ENCODE results near the gene CHST13. TPM values are rescaled to one million over a fixed set of nuclear protein-coding genes. Genes with fewer than 3 reads are reported as not detected.
A peak's percentile ranks its signal among the peaks of the same experiment; 100 is the strongest.

CHST13 gene
- total and polyA plus RNA-seq, 7 donors: 0.25 to 0.66 (median 0.53) TPM; not detected in 3

DNA sequence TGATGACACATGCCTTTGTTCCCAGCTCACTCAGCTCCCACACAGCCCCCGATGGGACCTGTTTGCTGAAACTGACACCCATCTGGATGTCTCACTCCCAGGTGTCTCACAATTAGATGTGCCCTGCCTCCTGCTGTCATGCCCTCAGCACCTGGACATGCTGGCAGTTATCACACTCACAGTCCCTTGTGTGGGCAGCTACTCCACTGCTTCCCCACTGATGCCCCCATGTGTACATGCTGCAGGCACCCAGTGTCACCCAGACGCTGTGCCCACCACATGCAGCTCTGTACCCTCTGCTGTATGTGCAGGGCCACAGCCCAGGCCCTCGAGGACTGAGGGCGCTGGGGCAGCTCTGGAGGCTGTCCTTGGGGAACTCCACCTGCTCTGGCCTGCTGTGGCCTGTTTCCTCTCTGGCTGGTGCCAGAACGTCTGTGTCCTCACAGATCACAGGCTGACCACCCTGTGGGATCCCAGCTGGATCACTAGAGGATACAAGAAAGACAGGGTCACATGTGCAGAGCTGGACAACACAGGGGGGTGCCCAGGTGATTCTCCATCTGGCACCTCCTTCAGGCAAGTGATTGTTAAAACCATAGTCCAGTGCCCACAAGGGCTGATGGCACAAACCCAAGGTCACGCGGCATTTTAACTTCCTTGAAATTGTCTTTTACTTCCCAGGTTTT, 20.8 kb downstream of the CHST13 start:
- Histone ChIP-seq H3K36me3 (no peaks in the 10 kb centered on the region), H3K4me1 (peaks cover 0 to 9% (median 0%) of the 10 kb centered on the region in 4 donors), H3K4me3 (no peak overlapping the region), H3K27ac (no peak overlapping the region), H3K9me3 (no peaks in the 10 kb centered on the region), H3K27me3 (peaks cover 11 to 48% (median 24%) of the 10 kb centered on the region in 3 donors)
- no peak for TF ChIP-seq POLR2A (IDR thresholded peaks at IDR 0.05)
- TF ChIP-seq POLR2AphosphoS5 (IDR thresholded peaks at IDR 0.05): no peak
- TF ChIP-seq, protein P1, sequence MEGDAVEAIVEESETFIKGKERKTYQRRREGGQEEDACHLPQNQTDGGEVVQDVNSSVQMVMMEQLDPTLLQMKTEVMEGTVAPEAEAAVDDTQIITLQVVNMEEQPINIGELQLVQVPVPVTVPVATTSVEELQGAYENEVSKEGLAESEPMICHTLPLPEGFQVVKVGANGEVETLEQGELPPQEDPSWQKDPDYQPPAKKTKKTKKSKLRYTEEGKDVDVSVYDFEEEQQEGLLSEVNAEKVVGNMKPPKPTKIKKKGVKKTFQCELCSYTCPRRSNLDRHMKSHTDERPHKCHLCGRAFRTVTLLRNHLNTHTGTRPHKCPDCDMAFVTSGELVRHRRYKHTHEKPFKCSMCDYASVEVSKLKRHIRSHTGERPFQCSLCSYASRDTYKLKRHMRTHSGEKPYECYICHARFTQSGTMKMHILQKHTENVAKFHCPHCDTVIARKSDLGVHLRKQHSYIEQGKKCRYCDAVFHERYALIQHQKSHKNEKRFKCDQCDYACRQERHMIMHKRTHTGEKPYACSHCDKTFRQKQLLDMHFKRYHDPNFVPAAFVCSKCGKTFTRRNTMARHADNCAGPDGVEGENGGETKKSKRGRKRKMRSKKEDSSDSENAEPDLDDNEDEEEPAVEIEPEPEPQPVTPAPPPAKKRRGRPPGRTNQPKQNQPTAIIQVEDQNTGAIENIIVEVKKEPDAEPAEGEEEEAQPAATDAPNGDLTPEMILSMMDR (IDR thresholded peaks at IDR 0.05): no peak
- no peak for TF ChIP-seq EP300 (IDR thresholded peaks at IDR 0.05)
- 71% methylated on average over 7 of the region's 7 CpGs for WGBS, 2 donors
- intact Hi-C loops (cut with DNase I): no loop called here
- peak; percentile 46 for DNase-seq

DNA sequence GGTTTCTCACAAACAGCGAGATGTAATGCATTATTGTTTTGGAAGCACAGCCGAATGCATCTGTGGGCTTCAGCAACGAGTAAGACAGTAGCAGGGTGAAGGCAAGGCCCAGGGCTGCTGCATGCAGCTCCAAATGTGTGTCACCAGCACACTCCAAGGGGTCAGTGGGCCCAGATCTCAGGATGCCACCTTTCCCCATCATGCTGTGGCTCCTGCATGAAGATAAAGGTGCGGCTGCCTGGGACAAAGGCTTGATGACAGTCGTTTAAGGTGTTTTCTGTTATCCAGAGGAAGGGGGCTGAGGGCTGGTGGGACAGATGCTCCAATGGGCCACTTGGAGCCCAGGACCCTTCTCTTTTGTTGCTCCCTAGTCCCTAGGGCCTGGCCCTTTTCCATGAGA, 21.6 kb downstream of the CHST13 start:
- Histone ChIP-seq H3K4me3 (no peak overlapping the region), H3K36me3 (no peaks in the 10 kb centered on the region), H3K27ac (no peak overlapping the region), H3K27me3 (peaks cover 11 to 48% (median 24%) of the 10 kb centered on the region in 3 donors), H3K9me3 (no peaks in the 10 kb centered on the region), H3K4me1 (peaks cover 0 to 9% (median 0%) of the 10 kb centered on the region in 4 donors)
- DNase-seq: peak; percentile 39
- intact Hi-C loops (cut with DNase I): no loop called here
- TF ChIP-seq POLR2A (IDR thresholded peaks at IDR 0.05) (no peak), POLR2AphosphoS5 (IDR thresholded peaks at IDR 0.05) (no peak), EP300 (IDR thresholded peaks at IDR 0.05) (no peak)
- TF ChIP-seq, protein P1 (IDR thresholded peaks at IDR 0.05): no peak
- 82 to 83% methylated on average over 5 of the region's 5 CpGs for WGBS, 2 donors

GRCh38 chr3:126546013-126546412, 22.1 kb downstream of the CHST13 start:
- DNase-seq: peak; percentile 34
- TF ChIP-seq EP300 (IDR thresholded peaks at IDR 0.05): no peak
- no peak for TF ChIP-seq POLR2A (IDR thresholded peaks at IDR 0.05)
- TF ChIP-seq, protein P1 (IDR thresholded peaks at IDR 0.05): no peak
- no peak for TF ChIP-seq POLR2AphosphoS5 (IDR thresholded peaks at IDR 0.05)

DNA sequence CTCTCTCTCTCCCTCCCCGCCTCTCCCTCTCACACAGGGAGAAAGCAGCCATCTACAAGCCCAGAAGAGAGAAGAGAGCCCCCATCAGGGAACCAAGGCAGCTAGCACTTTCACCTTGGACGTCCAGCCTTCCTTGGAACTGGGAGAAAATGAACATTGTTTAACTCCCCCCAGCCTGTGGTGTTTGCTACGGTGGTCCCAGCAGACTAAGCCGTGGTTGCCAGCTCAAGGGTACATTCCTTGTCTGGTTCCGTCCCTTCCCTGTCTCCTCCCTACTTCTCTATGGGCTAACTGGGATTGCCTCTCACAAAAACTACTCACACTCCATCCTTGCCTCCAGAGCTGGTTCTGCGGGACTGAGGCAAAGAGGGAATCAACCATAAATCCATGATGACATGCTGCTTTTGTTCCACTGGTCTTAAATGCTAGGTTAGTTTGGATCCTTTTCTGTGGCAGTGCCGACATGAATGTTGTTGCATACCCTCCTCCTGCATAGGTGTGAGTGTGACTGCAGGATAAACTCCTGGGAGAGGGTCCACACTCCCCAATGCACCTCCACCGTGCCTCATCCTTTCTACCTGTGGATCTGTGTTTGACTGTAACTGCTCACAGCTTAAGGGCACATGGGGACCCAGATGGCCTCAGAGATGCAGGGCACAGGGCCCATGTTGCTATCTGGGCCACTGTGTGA, 22.7 kb downstream of the CHST13 start:
- no peak overlapping the region for H3K4me3 ChIP-seq
- H3K27ac ChIP-seq: no peak overlapping the region
- TF ChIP-seq POLR2AphosphoS5 (IDR thresholded peaks at IDR 0.05) (no peak), EP300 (IDR thresholded peaks at IDR 0.05) (no peak)
- TF ChIP-seq, protein P1 (IDR thresholded peaks at IDR 0.05): no peak
- no peaks in the 10 kb centered on the region for H3K36me3 ChIP-seq
- H3K9me3 ChIP-seq: no peaks in the 10 kb centered on the region
- peaks cover 8 to 38% (median 19%) of the 10 kb centered on the region in 3 donors for H3K27me3 ChIP-seq
- H3K4me1 ChIP-seq: peaks cover 0 to 7% (median 0%) of the 10 kb centered on the region in 4 donors
- no peak for DNase-seq
- WGBS, 2 donors: 77 to 86% methylated on average over 8 of the region's 8 CpGs
- intact Hi-C loops (cut with DNase I): no loop called here

More at GRCh38 chr3:126546013-126546412, 22.1 kb downstream of the CHST13 start:
- Histone ChIP-seq H3K9me3 (no peaks in the 10 kb centered on the region), H3K36me3 (no peaks in the 10 kb centered on the region), H3K4me1 (peaks cover 0 to 9% (median 0%) of the 10 kb centered on the region in 4 donors), H3K27me3 (peaks cover 11 to 45% (median 24%) of the 10 kb centered on the region in 3 donors), H3K27ac (no peak overlapping the region), H3K4me3 (no peak overlapping the region)
- intact Hi-C loops (cut with DNase I): no loop called here
- 92 to 94% methylated on average over 6 of the region's 6 CpGs for WGBS, 2 donors

Data from sigmoid colon (tissue), 7 donors.